ENCODE results near the gene PLAAT3.
A peak's percentile ranks its signal among the peaks of the same experiment; 100 is the strongest.
"Not testable (repeated sequence)": the region's sequence is repeated elsewhere in the genome, so short reads cannot be mapped to it uniquely, and the experiment has no call there.

Gene PLAAT3

GRCh38 chr11:63613517-63614135 is 607 bp downstream of the PLAAT3 start:
- peak; percentile 37 to 42 for DNase-seq
- Mint-ChIP-seq H3K4me3 (peak overlapping the region; percentile 87 to 94), H3K27me3 (no peaks in the 10 kb centered on the region), H3K27ac (peak overlapping the region; percentile 65 to 74), H3K9me3 (no peaks in the 10 kb centered on the region), H3K4me1 (peaks cover 41% of the 10 kb centered on the region)
- peak; percentile 80 for ATAC-seq

- Mint-ChIP-seq H3K4me1 (peaks cover 45% of the 10 kb centered on the region), H3K9me3 (no peaks in the 10 kb centered on the region), H3K27me3 (no peaks in the 10 kb centered on the region), H3K27ac (no peak overlapping the region), H3K4me3 (no peak overlapping the region)
- no peak for DNase-seq
- ATAC-seq, result no peak
Observed at GRCh38 chr11:63612181-63612580, 2.1 kb downstream of the PLAAT3 start.

- DNase-seq (no peak), ATAC-seq (no peak)
- H3K4me3 Mint-ChIP-seq, result no peak overlapping the region
- H3K27ac Mint-ChIP-seq, result no peak overlapping the region
- H3K4me1 Mint-ChIP-seq, result peaks cover 45% of the 10 kb centered on the region
- H3K27me3 Mint-ChIP-seq, result no peaks in the 10 kb centered on the region
- H3K9me3 Mint-ChIP-seq, result no peaks in the 10 kb centered on the region
Observed at GRCh38 chr11:63611395-63611747, 2.9 kb downstream of the PLAAT3 start.

GRCh38 chr11:63610604-63611394 is 3.4 kb downstream of the PLAAT3 start:
- H3K4me3 Mint-ChIP-seq, result no peak overlapping the region
- DNase-seq (no peak), ATAC-seq (no peak)
- H3K27ac Mint-ChIP-seq, result no peak overlapping the region
- peaks cover 45% of the 10 kb centered on the region for H3K4me1 Mint-ChIP-seq
- no peaks in the 10 kb centered on the region for H3K27me3 Mint-ChIP-seq
- H3K9me3 Mint-ChIP-seq, result no peaks in the 10 kb centered on the region

GRCh38 chr11:63609971-63610580 is 4.2 kb downstream of the PLAAT3 start:
- no peaks in the 10 kb centered on the region for H3K9me3 Mint-ChIP-seq
- H3K4me3 Mint-ChIP-seq, result no peak overlapping the region
- no peak for ATAC-seq
- peak overlapping the region in 1 of 2 donors; percentile 1 for H3K27ac Mint-ChIP-seq
- no peak for DNase-seq
- no peaks in the 10 kb centered on the region for H3K27me3 Mint-ChIP-seq
- peaks cover 45% of the 10 kb centered on the region for H3K4me1 Mint-ChIP-seq

- Mint-ChIP-seq H3K27ac (peak overlapping the region in 1 of 2 donors; percentile 4), H3K4me3 (peak overlapping the region in 1 of 2 donors; percentile 21), H3K4me1 (peaks cover 45% of the 10 kb centered on the region), H3K9me3 (no peaks in the 10 kb centered on the region), H3K27me3 (no peaks in the 10 kb centered on the region)
- ATAC-seq (no peak), DNase-seq (no peak)
Observed at GRCh38 chr11:63609536-63609935, 4.7 kb downstream of the PLAAT3 start.

GRCh38 chr11:63608353-63609345 is 5.6 kb downstream of the PLAAT3 start:
- H3K27ac Mint-ChIP-seq, result peak overlapping the region; percentile 4 to 14
- DNase-seq, result peak in 1 of 2 donors; percentile 24
- peaks cover 40% of the 10 kb centered on the region for H3K4me1 Mint-ChIP-seq
- no peaks in the 10 kb centered on the region for H3K27me3 Mint-ChIP-seq
- ATAC-seq, result peak; percentile 53
- no peak overlapping the region for H3K4me3 Mint-ChIP-seq
- H3K9me3 Mint-ChIP-seq, result no peaks in the 10 kb centered on the region

- no peak for DNase-seq
- H3K4me3 Mint-ChIP-seq, result no peak overlapping the region
- ATAC-seq, result no peak
- no peaks in the 10 kb centered on the region for H3K27me3 Mint-ChIP-seq
- no peak overlapping the region for H3K27ac Mint-ChIP-seq
- H3K4me1 Mint-ChIP-seq, result peaks cover 18% of the 10 kb centered on the region
- no peaks in the 10 kb centered on the region for H3K9me3 Mint-ChIP-seq
Observed at GRCh38 chr11:63603180-63603518, 11.1 kb downstream of the PLAAT3 start.

- not testable (repeated sequence) for H3K4me3 Mint-ChIP-seq, ATAC-seq, H3K27ac Mint-ChIP-seq, DNase-seq, H3K9me3 Mint-ChIP-seq, H3K27me3 Mint-ChIP-seq
- H3K4me1 Mint-ChIP-seq, result peaks cover 18% of the 10 kb centered on the region
Observed at GRCh38 chr11:63602290-63603179, 11.7 kb downstream of the PLAAT3 start.

- Mint-ChIP-seq H3K4me1 (peaks cover 18% of the 10 kb centered on the region), H3K27me3 (no peaks in the 10 kb centered on the region), H3K27ac (no peak overlapping the region), H3K4me3 (no peak overlapping the region), H3K9me3 (no peaks in the 10 kb centered on the region)
- DNase-seq (no peak), ATAC-seq (no peak)
Observed at GRCh38 chr11:63599211-63600122, 14.8 kb downstream of the PLAAT3 start.

- no peak overlapping the region for H3K4me3 Mint-ChIP-seq
- peaks cover 14% of the 10 kb centered on the region for H3K4me1 Mint-ChIP-seq
- no peaks in the 10 kb centered on the region for H3K27me3 Mint-ChIP-seq
- H3K9me3 Mint-ChIP-seq, result no peaks in the 10 kb centered on the region
- ATAC-seq, result no peak
- H3K27ac Mint-ChIP-seq, result no peak overlapping the region
- no peak for DNase-seq
Observed at GRCh38 chr11:63598556-63598955, 15.7 kb downstream of the PLAAT3 start.

- Mint-ChIP-seq H3K27ac (no peak overlapping the region), H3K27me3 (no peaks in the 10 kb centered on the region), H3K4me1 (peaks cover 7% of the 10 kb centered on the region), H3K9me3 (no peaks in the 10 kb centered on the region), H3K4me3 (no peak overlapping the region)
- no peak for DNase-seq
- no peak for ATAC-seq
Observed at GRCh38 chr11:63595296-63595695, 18.9 kb downstream of the PLAAT3 start.

- DNase-seq (no peak), ATAC-seq (no peak)
- Mint-ChIP-seq H3K9me3 (no peaks in the 10 kb centered on the region), H3K27me3 (no peaks in the 10 kb centered on the region), H3K4me3 (no peak overlapping the region), H3K27ac (peak overlapping the region in 1 of 2 donors; percentile 60), H3K4me1 (no peaks in the 10 kb centered on the region)
Observed at GRCh38 chr11:63592975-63593395, 21.2 kb downstream of the PLAAT3 start.
